DND-41 (cell line): ENCODE results near the gene SCGB1D1.

ENCODE experiments used
- ATAC-seq: fragments of 200-7000 bp; cut with Tn5 transposase; 3 replicates; pipeline ENCODE4 v1.9.1; 2021; ENCODE audit warnings: low read depth; ENCODE audit not compliant: insufficient read depth
- DNase-seq: peaks from one replicate; pipeline ENCODE4 v3.0.0-alpha.2; 2020
- H2AFZ ChIP-seq: 2 replicates; pipeline ENCODE4 v1.6.0; 2012; ENCODE audit warnings: low read depth, low read length
- H3K27ac ChIP-seq: 2 replicates; pipeline ENCODE4 v1.5.1; 2012; ENCODE audit warnings: low read length, inconsistent platforms
- H3K27me3 ChIP-seq: fragments of 200-600 bp; sonication (generic); 2 replicates; pipeline ENCODE4 v1.6.0; 2012; ENCODE audit warnings: low read length, mild to moderate bottlenecking, inconsistent platforms; ENCODE audit not compliant: insufficient read depth, poor library complexity
- H3K36me3 ChIP-seq: 2 replicates; pipeline ENCODE4 v1.5.1; 2012; ENCODE audit warnings: low read length, inconsistent platforms; ENCODE audit not compliant: insufficient read depth
- H3K4me1 ChIP-seq: 2 replicates; pipeline ENCODE4 v1.5.1; 2012; ENCODE audit warnings: mild to moderate bottlenecking, low read length; ENCODE audit not compliant: insufficient read depth
- H3K4me2 ChIP-seq: 2 replicates; pipeline ENCODE4 v1.6.0; 2012; ENCODE audit warnings: mild to moderate bottlenecking, moderate library complexity, low read length, inconsistent platforms; ENCODE audit not compliant: insufficient read depth
- H3K4me3 ChIP-seq, 2 experiments: fragments of 200-600 bp in 1 of 2; shearing (Covaris generic) in 1 of 2; 2 replicates each; pipeline ENCODE4 v1.5.1; 2012 to 2016; ENCODE audit warnings: inconsistent platforms in 2 of 2, low read length in 2 of 2, mild to moderate bottlenecking in 2 of 2, low read depth in 1 of 2, moderate library complexity in 1 of 2
- H3K79me2 ChIP-seq: 2 replicates; pipeline ENCODE4 v1.6.0; 2012; ENCODE audit warnings: low read length, inconsistent platforms; ENCODE audit not compliant: insufficient read depth
- H3K9ac ChIP-seq: 2 replicates; pipeline ENCODE4 v1.6.0; 2012; ENCODE audit warnings: low read depth, mild to moderate bottlenecking, inconsistent platforms, low read length, moderate library complexity
- H3K9me3 ChIP-seq: 2 replicates; pipeline ENCODE4 v1.5.1; 2012; ENCODE audit warnings: low read length, moderate library complexity, mild to moderate bottlenecking, inconsistent platforms; ENCODE audit not compliant: insufficient read depth, severe bottlenecking
- H4K20me1 ChIP-seq: 2 replicates; pipeline ENCODE4 v1.6.0; 2012; ENCODE audit warnings: low read length; ENCODE audit not compliant: insufficient read depth
- EZH2 ChIP-seq: IDR thresholded peaks from 3 replicates; pipeline ENCODE4 v1.6.1; 2012; ENCODE audit warnings: borderline replicate concordance, low read depth, mild to moderate bottlenecking, moderate library complexity, low read length, inconsistent platforms; ENCODE audit not compliant: severe bottlenecking
- TF ChIP-seq, protein P1 (sequence below): IDR thresholded peaks from 2 replicates; pipeline ENCODE4 v1.5.1; 2012; ENCODE audit warnings: borderline replicate concordance, low read length, moderate library complexity, mild to moderate bottlenecking; ENCODE audit not compliant: poor library complexity, severe bottlenecking; ENCODE audit errors: extremely low read depth

SCGB1D1 gene

DNA sequence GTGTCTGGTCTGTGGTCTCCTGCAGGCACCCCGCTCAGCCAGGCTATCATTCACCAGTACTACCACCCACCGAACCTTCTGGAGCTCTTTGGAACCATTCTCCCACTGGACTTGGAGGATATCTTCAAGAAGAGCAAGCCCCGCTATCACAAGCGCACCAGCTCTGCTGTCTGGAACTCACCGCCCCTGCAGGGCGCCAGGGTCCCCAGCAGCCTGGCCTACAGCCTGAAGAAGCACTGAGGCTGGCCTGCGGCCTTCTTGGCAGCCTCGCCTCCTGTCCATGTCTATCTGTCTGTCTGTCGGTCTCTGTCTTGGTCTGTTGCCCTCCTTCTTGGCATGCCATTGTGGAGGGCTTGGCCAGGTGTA, 38.3 kb upstream of the SCGB1D1 start:
- Histone ChIP-seq H3K4me2 (no peak overlapping the region), H4K20me1 (peaks cover 34% of the 10 kb centered on the region), H3K4me1 (no peaks in the 10 kb centered on the region), H3K9me3 (no peaks in the 10 kb centered on the region), H2AFZ (no peak overlapping the region), H3K36me3 (peaks cover 66% of the 10 kb centered on the region), H3K9ac (no peak overlapping the region), H3K79me2 (no peaks in the 10 kb centered on the region), H3K27me3 (no peaks in the 10 kb centered on the region), H3K4me3 (no peak overlapping the region), H3K27ac (no peak overlapping the region)
- no peak for TF ChIP-seq EZH2
- TF ChIP-seq, protein P1, sequence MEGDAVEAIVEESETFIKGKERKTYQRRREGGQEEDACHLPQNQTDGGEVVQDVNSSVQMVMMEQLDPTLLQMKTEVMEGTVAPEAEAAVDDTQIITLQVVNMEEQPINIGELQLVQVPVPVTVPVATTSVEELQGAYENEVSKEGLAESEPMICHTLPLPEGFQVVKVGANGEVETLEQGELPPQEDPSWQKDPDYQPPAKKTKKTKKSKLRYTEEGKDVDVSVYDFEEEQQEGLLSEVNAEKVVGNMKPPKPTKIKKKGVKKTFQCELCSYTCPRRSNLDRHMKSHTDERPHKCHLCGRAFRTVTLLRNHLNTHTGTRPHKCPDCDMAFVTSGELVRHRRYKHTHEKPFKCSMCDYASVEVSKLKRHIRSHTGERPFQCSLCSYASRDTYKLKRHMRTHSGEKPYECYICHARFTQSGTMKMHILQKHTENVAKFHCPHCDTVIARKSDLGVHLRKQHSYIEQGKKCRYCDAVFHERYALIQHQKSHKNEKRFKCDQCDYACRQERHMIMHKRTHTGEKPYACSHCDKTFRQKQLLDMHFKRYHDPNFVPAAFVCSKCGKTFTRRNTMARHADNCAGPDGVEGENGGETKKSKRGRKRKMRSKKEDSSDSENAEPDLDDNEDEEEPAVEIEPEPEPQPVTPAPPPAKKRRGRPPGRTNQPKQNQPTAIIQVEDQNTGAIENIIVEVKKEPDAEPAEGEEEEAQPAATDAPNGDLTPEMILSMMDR, result no peak
- ATAC-seq (no peak), DNase-seq (no peak)

DNA sequence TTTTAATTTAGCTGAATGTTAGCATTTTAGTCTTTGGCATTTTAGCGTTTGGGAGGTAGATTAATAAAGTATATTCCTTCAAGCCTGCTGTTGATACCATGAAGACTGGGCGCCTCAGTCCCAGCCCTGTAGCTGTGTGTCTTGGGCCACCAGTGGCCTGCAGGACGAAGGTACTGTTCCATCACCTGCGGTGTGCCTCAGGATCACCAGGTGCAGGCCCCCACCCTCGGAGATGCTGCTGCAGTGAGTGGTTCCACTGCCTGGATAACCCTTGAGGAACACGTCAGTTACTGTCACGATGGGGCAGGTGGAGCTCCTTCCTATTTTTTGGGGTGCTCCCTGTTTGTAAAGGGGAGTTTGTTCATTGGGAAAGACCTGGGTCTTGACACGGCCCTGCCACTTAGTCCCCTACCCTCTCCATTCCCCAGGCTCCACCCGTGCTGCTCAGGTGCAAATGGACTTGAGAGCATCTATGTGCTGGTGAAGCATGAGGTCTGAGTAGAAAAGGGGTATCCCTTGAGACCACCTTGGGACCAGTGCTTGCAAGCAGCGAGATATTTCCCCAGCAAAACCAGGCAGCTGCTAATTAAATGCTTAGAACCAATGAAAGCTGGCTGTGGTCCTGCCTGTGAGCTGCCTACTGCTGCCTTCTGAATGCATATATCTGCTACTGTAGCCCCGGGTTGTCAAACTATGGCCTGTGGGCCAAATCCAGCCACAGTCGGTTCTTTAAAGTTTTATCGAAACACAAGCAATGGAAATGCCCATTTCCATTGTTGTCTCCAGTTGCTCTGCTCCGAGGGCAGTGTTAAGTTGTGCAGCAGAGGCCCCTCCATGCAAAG, 37.5 kb upstream of the SCGB1D1 start:
- Histone ChIP-seq H3K4me2 (no peak overlapping the region), H3K27ac (no peak overlapping the region), H2AFZ (no peak overlapping the region), H3K4me1 (no peaks in the 10 kb centered on the region), H3K9ac (no peak overlapping the region), H4K20me1 (peaks cover 27% of the 10 kb centered on the region), H3K4me3 (no peak overlapping the region), H3K36me3 (peaks cover 59% of the 10 kb centered on the region), H3K9me3 (no peaks in the 10 kb centered on the region), H3K27me3 (no peaks in the 10 kb centered on the region), H3K79me2 (no peaks in the 10 kb centered on the region)
- ATAC-seq (no peak), DNase-seq (no peak)
- TF ChIP-seq, protein P1, result no peak
- no peak for TF ChIP-seq EZH2

DNA sequence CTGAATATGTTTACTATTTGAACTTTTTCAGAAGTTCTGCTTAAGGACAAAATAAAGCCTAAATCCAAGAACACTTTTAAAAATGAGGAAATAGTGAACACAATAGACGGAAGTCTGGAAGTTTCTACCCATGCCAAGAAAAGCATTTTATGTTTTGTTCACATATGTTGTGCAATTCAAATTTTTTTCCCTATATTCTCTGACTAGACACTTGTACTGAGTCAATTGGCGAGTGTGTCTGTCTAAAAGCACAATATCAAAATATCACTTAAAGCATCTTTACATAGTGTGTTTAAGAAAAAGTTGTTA, 37.0 kb upstream of the SCGB1D1 start:
- H4K20me1 ChIP-seq, result peaks cover 21% of the 10 kb centered on the region
- no peaks in the 10 kb centered on the region for H3K27me3 ChIP-seq
- H3K4me1 ChIP-seq, result no peaks in the 10 kb centered on the region
- DNase-seq, result no peak
- H3K9ac ChIP-seq, result no peak overlapping the region
- no peaks in the 10 kb centered on the region for H3K79me2 ChIP-seq
- no peak overlapping the region for H3K4me3 ChIP-seq
- peaks cover 53% of the 10 kb centered on the region for H3K36me3 ChIP-seq
- no peaks in the 10 kb centered on the region for H3K9me3 ChIP-seq
- TF ChIP-seq EZH2, result no peak
- TF ChIP-seq, protein P1, result no peak
- no peak for ATAC-seq
- H3K27ac ChIP-seq, result no peak overlapping the region
- H3K4me2 ChIP-seq, result no peak overlapping the region
- no peak overlapping the region for H2AFZ ChIP-seq

DNA sequence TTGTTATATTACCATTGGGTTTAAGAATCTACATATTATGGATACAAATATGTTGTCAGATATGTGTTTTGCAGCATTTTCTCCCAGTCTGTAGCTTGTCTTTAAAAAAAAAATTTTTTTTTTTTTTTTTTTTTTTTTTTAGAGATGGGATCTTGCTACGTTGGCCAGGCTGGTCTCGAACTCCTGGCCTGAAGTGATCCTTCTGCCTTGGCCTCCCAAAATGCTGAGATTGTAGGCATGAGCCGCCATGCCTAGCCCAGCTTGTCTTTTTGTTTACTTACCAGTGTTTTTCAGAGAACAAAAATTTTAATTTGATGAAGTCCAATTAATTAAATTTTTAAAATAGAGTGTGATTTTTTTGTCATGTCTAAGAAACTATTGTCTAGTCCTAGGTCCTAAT, 36.4 kb upstream of the SCGB1D1 start:
- Histone ChIP-seq H3K9me3 (no peaks in the 10 kb centered on the region), H2AFZ (no peak overlapping the region), H3K4me1 (no peaks in the 10 kb centered on the region), H3K36me3 (peaks cover 48% of the 10 kb centered on the region), H3K9ac (no peak overlapping the region), H3K27me3 (no peaks in the 10 kb centered on the region), H3K4me3 (no peak overlapping the region), H3K27ac (no peak overlapping the region), H4K20me1 (peaks cover 19% of the 10 kb centered on the region), H3K79me2 (no peaks in the 10 kb centered on the region), H3K4me2 (no peak overlapping the region)
- no peak for ATAC-seq
- TF ChIP-seq, protein P1, result no peak
- no peak for TF ChIP-seq EZH2
- no peak for DNase-seq
